NCI-H2029 treated with DMSO at 0.1 percent for 48 hours (cell line): ENCODE data around the gene CHCHD3.

Experiments used
- DNase-seq: peaks from one replicate; lab custom pipeline; 2025; lab: John Stamatoyannopoulos, UW

The CHCHD3 gene

GRCh38 chr7:132861940-132862554 is 219.8 kb downstream of the CHCHD3 start:
- DNase-seq, result no peak

- DNase-seq, result no peak
Measured at GRCh38 chr7:132861424-132861823, 220.5 kb downstream of the CHCHD3 start.

DNA sequence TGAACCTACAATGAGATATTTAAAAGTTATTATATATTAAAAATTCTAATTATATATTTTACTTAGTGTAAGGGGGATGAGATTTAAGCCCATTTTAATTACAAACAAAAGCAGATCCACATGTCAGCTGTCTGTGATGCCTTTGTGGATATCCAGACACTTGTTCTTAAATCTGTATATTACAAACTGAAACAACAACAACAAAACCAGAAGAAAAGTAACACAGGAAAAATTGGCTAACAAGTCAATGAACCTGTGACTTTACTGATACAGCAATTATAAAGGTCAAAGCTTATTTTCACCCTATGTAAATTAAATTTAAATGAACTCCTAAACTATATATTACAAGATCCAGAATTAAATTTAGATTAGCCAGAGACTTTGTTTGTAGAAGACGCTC is 222.7 kb downstream of the CHCHD3 start:
- DNase-seq, result no peak

DNA sequence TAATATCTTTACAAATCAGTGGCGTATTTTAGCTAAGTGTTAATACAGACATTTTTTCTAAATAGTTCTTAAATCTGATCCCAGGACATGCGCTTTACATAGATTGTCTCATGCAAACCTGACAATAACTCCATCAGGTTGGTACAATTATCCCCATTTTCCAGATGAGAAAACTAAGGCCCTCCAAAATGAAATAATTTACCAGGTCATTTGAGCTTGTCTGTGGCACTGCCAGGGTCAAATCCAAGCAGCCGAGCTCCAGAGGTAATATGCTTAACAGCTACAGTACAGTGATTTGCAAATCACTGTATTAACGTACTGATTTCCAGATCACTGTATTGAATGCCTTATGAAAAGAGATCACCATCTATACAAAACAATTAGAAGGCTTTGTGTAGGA is 223.1 kb downstream of the CHCHD3 start:
- no peak for DNase-seq

GRCh38 chr7:132858251-132858650 is 223.6 kb downstream of the CHCHD3 start:
- DNase-seq, result no peak

DNA sequence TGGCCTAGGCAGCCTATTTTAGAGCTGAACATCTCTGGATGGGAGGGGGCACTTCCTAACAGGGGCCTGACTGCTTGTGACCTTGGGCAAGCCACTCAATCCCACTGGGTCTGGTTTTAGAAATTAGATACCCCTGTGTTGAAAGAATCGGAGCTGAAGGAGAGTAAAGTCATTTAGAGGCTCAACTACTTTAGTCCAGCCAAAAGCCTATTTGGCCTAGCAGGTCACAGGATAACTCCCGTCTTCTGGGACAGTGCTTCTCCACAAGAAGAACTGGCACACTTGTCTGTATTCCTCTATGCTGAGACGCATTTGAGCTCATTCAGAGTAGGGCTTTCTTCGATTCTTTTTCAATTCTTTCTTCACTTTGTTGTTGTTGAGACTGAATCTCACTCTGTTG is 224.2 kb downstream of the CHCHD3 start:
- DNase-seq, result no peak

DNA sequence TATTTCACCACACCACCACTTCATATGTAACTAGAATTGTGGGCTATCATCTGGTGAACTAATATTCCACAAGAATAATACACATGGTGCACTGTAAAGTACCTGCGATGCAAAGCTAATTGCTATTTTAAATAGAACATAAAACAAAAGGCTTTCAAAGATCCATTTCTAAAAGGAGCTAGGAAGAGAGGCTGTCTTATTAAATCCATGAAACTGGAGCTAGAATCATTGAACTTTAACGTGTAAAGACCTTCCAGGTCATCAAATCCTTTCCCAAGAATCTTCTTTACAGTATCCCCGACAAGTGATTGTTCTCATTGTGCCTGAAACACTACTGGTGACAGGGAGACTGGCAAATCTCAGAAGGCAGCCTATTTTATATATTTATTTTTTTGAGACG is 224.9 kb downstream of the CHCHD3 start:
- DNase-seq, result no peak

- no peak for DNase-seq
Measured at GRCh38 chr7:132856416-132856815, 225.5 kb downstream of the CHCHD3 start.

- no peak for DNase-seq
Measured at GRCh38 chr7:132855901-132856300, 226.0 kb downstream of the CHCHD3 start.

GRCh38 chr7:132854238-132854637 is 227.7 kb downstream of the CHCHD3 start:
- DNase-seq, result no peak

- DNase-seq, result no peak
Measured at GRCh38 chr7:132847376-132847775, 234.5 kb downstream of the CHCHD3 start.

GRCh38 chr7:132846086-132846485 is 235.8 kb downstream of the CHCHD3 start:
- DNase-seq, result no peak

GRCh38 chr7:132842478-132842877 is 239.4 kb downstream of the CHCHD3 start:
- no peak for DNase-seq

DNA sequence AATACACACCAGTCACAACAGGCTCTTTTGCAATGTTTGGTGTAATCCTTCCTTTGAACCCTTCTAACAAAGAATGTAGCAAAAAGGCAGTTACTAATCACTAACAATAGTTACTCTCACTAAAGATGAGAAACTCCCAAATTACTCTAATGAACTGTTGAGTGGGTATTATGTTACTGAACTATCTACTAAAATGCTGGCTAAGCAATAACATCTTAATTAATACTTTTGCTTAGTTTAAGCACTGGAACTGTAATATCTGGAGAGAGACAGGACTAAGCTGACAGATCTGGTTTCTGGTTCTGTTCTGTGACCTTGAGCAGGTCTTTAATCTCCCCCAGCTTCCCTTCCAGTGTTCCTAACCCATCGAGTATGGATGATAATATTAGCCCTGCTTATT is 241.7 kb downstream of the CHCHD3 start:
- DNase-seq, result no peak

DNA sequence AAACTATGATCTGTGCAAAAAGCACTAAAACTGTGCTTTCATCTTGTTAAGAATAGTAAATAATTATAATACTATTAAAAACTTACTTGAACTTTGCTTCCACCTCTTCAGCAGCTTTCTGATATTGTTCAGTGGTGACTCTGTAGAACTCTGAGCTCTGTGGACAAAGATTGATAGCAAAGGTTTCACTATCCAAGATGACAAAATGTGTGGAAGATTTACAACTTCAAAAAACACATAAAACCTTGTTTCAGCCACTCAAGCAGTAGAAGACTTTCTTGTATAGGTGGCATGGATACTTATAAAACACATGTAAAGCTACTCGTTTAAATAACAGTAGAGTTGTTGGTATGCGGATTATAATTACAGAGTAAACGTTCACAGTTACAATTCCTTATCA is 243.6 kb downstream of the CHCHD3 start:
- DNase-seq, result no peak

- no peak for DNase-seq
Measured at GRCh38 chr7:132837529-132837928, 244.4 kb downstream of the CHCHD3 start.

GRCh38 chr7:132836746-132837145 is 245.1 kb downstream of the CHCHD3 start:
- DNase-seq, result no peak

DNA sequence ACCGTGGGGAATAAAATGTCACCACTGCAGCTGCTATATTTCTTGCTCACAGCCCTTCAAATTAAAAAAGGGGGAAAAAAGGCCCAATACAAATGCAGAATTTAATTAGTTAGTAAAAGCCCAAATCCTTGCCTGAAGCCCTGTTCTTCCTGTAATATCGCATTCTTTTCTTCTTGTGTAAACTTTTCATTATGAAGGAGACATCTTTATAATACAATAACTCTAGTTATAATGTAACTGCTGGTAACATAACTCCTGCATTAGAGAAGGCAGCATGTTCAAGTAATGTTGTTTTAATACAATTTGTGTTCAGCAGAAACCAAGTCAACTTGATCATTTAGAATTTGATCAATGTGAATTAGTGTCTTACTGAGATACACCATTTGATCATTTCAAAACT is 250.9 kb downstream of the CHCHD3 start:
- no peak for DNase-seq

- no peak for DNase-seq
Measured at GRCh38 chr7:132828502-132828901, 253.4 kb downstream of the CHCHD3 start.

- no peak for DNase-seq
Measured at GRCh38 chr7:132825932-132826835, 255.7 kb downstream of the CHCHD3 start.

DNA sequence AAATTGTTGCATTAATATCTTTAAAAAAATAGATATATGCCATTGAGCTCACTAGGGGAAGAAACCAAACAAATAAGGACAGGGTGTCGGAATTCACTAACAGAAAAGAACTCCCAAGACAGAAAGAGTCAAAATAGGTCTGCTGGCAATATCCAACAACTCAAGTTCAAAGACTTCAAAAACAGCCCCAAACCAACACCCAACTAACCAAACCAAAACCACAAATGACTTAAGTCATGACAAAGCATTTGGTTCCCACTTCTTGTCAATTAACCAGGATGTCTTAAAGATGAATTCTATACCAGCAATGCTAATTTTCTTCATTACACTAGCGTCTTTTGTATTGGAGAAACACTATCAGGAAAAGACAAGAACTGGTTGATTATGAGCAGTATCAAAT is 256.7 kb downstream of the CHCHD3 start:
- DNase-seq, result no peak

- no peak for DNase-seq
Measured at GRCh38 chr7:132819648-132820047, 262.2 kb downstream of the CHCHD3 start.

- no peak for DNase-seq
Measured at GRCh38 chr7:132817949-132818348, 263.9 kb downstream of the CHCHD3 start.
